Uterus (tissue), 2 donors: ENCODE results near the gene DGKH.

Experiments used
- CTCF ChIP-seq, 4 experiments: fragments of 200-600 bp in 2 of 4; fragments of 450-650 bp in 2 of 4; sonication (generic) in 2 of 4; IDR thresholded peaks; one replicate each; pipeline ENCODE4 v1.5.1; 2016 to 2019; ENCODE audit warnings: antibody characterized with exemption in 4 of 4, mild to moderate bottlenecking in 2 of 4, moderate library complexity in 1 of 4
- POLR2A ChIP-seq, 2 donors: fragments of 450-650 bp; IDR thresholded peaks; one replicate each; pipeline ENCODE4 v1.6.1; 2016; ENCODE audit warnings: antibody characterized with exemption in 2 of 2, mild to moderate bottlenecking in 1 of 2, moderate library complexity in 1 of 2

GRCh38 chr13:42129033-42129432 is 80.6 kb downstream of the DGKH start:
- TF ChIP-seq CTCF (IDR thresholded peaks at IDR 0.05) (no peak), POLR2A (IDR thresholded peaks at IDR 0.05) (no peak)
